ENCODE data around the gene ZFP90.

GRCh38 chr16:68520649-68521086 is 18.4 kb upstream of the ZFP90 start:
- TF ChIP-seq SIN3A (IDR thresholded peaks at IDR 0.05; ENCODE audit: borderline replicate concordance, insufficient read depth, low read length) (peak; percentile 27; the same call in 1 of the 2 replicates), POLR2AphosphoS5 (IDR thresholded peaks at IDR 0.05; ENCODE audit: low read depth, low read length) (no peak), REST (IDR thresholded peaks at IDR 0.05; ENCODE audit: insufficient read depth in 1 of 2, low read depth in 2 of 2, low read length in 2 of 2) (0 out of 4 replicates have a peak, but pooled peaks of 1 of the 2 experiments have one; percentile 4)
